Caki2 (cell line): ENCODE data around the gene HLA-DMB. TPM values are rescaled to one million over a fixed set of nuclear protein-coding genes. Genes with fewer than 3 reads are reported as not detected.

ENCODE experiments used
- DNase-seq: peaks from one replicate; pipeline ENCODE4 v3.0.0-alpha.2; 2015; ENCODE audit warnings: low read depth
- in situ Hi-C: cut with HindIII; loops from 2 replicates; pipeline ENCODE4 v1.10.0; 2016; ENCODE audit warnings: low sequenced_read_pairs, low pct_unique_long_range_greater_than_20kb, mixed read lengths
- total RNA-seq: library from RNA; depleted of rRNA; stranded (reverse); fragments of >200 nt; shearing (Covaris generic); gene quantifications from 2 replicates; pipeline ENCODE4 v1.2.3, GENCODE V29; 2014; ENCODE audit warnings: low replicate concordance; rRNA removed

The HLA-DMB gene
- 0.35 and 13.2 TPM in 2 replicates for total RNA-seq

- in situ Hi-C loops = no loop called here
- DNase-seq = peak; percentile 79
These were observed at the start of gene HLA-DMB for GRCh38 chr6:32940656-32941213. HLA-DMB (minus strand) TSS chr6:32941028; CDS start chr6:32940807, 221 bp downstream.

DNA sequence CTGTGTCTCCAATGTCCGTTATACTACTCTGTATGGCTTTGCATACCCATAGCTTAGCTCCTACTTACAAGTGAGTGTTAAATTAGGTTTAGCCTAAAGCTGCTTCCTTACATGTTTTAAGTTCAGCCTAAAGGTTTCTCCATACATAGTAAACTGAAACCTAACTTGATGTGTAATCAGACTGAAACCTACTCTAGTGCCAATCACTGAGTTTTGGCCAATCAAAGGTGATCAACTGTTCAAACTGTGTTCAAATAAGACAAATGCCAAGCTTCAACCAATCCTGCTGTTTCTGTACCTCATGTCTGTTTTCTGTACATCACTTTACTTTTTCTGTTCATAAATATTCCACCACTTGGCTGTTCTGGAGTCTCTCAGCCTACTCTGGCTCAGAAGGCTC, 48.5 kb upstream of the HLA-DMB start:
- no peak for DNase-seq
- in situ Hi-C loops = no loop called here

DNA sequence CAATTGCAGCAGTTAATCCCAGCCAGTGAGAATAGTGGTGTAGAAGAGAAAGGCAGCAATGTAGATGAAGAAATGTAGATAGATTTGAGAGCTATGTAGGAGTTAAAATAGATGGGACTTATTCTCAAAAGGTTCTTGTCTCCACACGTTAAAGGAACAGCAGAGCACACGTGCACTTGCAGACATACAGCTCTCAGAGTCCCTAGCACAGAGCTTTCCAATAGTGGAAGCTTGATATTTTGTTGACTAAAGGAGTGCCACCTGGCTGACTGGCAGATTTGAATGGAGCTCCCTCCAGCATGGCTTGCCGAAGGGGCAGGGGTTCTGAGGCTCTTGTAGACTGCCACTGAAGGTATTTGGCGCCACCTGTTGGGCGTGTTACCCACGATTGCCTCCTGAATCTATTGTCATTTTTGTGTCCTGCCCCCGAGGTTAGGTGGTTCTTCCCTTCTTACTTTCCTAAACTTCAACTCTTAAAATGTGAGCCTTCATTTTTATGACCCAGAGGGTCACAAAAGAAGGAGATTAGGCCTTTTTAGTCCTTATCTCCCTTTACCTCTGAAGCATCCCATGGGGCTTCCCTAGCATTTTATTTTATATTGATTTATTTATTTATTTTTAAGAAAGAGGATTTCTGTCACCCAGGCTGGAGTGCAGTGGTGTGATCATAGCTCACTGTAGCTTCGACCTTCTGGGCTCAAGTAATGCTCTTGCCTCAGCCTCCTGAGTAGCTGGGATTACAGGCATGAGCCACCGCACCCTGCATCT, 44.0 kb upstream of the HLA-DMB start:
- in situ Hi-C loops = no loop called here
- peak; percentile 71 for DNase-seq

DNA sequence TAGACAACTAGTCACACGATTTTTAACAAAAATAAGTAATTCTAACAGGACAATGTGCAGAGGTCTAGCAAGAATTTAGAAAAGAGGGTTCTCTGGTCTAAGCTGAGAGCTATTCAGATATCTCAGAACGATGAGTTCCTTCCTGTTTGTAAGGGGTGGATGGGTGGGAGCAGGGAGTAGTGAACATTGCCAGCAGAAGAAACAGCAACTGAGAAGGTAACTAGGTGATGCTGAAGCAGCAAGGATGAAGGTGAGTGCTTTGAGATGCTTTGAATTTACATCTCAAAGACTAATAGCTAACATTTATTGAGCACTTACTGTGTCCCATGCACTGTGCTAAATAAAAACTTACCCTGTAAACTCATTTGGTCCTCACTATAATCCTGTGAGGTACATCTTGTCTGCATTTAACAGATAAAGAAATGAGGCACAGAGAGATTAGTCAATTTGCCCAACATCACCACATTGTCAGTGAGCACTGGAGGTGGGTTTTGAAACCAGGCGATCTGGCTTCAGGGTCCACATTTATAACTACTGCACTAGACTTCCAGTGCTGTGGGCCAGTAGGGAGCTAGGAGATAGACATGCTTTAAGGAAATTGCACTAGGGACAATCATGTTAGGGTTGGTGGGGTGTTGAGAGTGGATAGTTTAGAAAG, 43.3 kb upstream of the HLA-DMB start:
- in situ Hi-C loops = no loop called here
- DNase-seq = no peak

GRCh38 chr6:32983493-32983848, 42.6 kb upstream of the HLA-DMB start:
- in situ Hi-C loops = no loop called here
- no peak for DNase-seq

DNA sequence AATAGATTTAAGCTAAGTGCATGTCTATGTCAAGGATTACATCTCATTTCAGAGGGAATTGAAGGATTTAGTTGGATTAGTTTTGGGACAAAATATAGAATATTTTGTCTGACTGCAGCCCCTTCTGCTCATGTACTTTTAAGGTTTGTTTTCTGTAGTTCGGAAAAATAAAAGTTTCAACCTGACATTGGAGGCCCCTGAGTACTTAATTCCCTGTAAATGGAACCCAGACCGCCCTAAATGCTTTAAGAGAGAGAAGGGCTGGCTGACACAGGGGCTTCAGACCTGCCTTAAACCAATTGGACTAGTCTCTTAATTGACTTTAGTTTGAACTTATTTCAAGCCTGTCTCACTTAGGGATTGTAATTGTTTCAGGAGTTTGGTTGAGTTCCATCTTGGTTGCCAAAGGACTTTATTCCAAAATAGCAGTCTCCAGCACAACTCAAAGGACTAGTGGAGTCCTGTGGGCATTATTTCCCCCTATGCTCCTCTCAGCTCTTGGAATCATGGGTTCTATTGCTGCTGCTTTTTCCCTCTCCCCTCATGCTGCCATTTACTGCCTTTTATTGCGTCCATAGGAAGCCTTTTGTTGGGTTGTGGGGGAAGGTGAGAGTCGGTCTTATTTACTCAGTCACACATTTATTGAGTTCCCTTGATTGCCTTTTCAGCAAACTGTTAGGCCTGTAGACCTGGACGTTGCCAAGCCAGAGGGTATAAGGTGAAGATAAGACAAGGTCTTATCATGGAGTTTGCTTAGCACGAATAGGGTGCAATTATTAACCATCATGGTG, 42.1 kb upstream of the HLA-DMB start:
- DNase-seq = no peak
- in situ Hi-C loops = no loop called here

- no peak for DNase-seq
- in situ Hi-C loops = no loop called here
These were observed 41.4 kb upstream of the HLA-DMB start for GRCh38 chr6:32982084-32982701.

GRCh38 chr6:32980488-32981038, 39.7 kb upstream of the HLA-DMB start:
- peak; percentile 45 for DNase-seq
- in situ Hi-C loops = no loop called here

GRCh38 chr6:32979720-32980487, 39.1 kb upstream of the HLA-DMB start:
- no peak for DNase-seq

GRCh38 chr6:32977953-32978324, 37.1 kb upstream of the HLA-DMB start:
- no peak for DNase-seq
- in situ Hi-C loops = no loop called here

More at GRCh38 chr6:32979720-32980487, 39.1 kb upstream of the HLA-DMB start:
- in situ Hi-C loops = no loop called here

DNA sequence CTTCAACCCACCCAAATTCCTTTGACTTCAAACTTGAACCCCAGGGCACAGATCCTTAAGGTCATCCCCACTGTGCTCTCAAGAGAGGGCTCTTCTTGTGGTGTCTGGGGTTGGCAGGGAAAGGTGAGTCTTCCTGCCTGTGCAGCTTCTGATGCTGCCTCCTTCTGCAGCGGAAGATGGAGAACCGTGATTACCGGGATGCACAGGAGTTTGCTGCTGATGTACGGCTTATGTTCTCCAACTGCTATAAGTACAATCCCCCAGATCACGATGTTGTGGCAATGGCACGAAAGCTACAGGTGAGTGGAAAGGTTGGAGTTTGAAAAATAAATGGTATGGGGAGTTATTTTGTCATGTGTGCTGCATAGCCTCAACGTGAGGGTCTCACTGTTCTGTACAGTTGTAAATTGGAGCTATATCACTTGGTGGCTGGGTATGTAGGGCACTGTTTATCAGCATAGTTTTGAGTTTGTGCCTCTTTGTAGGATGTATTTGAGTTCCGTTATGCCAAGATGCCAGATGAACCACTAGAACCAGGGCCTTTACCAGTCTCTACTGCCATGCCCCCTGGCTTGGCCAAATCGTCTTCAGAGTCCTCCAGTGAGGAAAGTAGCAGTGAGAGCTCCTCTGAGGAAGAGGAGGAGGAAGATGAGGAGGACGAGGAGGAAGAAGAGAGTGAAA, 36.6 kb upstream of the HLA-DMB start:
- in situ Hi-C loops = no loop called here

GRCh38 chr6:32976334-32977069, 35.7 kb upstream of the HLA-DMB start:
- in situ Hi-C loops = no loop called here
- DNase-seq = no peak

More for the DNA sequence above, 36.6 kb upstream of the HLA-DMB start:
- DNase-seq = no peak

DNA sequence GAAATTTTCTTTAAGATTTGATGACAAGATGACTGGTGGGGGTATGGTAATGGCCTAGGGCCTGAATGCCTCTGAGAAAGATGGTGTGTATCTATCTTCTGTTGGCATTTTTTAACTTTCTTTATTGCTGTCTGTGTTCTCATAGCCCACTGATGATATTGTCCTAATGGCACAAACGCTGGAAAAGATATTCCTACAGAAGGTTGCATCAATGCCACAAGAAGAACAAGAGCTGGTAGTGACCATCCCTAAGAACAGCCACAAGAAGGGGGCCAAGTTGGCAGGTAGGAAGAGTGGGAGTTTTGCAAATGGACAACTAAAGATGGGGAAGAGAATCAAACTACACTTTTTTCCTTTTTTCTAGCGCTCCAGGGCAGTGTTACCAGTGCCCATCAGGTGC, 35.1 kb upstream of the HLA-DMB start:
- in situ Hi-C loops = no loop called here
- DNase-seq = no peak

- in situ Hi-C loops = no loop called here
- no peak for DNase-seq
These were observed 33.9 kb upstream of the HLA-DMB start for GRCh38 chr6:32974541-32975308.

DNA sequence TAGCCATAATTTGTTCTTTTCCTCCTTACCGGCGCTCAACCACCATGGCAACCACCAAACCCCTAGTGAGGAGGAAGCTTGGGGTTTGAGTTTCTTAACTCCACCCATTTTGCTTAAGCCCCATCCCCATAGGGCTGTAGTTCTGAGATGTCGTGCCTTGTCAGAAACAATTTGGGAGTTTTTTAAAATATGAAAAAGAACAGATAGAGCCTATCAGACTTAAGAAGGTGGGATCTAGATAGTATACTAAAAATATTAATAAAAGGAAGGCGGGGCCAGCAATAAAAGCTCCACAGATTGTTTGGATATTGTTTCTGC, 33.1 kb upstream of the HLA-DMB start:
- peak; percentile 48 for DNase-seq
- in situ Hi-C loops = no loop called here
